Transverse colon (tissue), 4 donors: ENCODE measurements around the gene TAMALIN.

Experiments
- CTCF ChIP-seq, 5 experiments: fragments of 200-600 bp in 3 of 5; fragments of 450-650 bp in 2 of 5; sonication (generic) in 3 of 5; IDR thresholded peaks; 1 replicate in 2 of 5; 2 replicates in 3 of 5; pipeline ENCODE4 v1.5.1; 2016 to 2017; ENCODE audit warnings: antibody characterized with exemption in 5 of 5, inconsistent platforms in 3 of 5, mild to moderate bottlenecking in 2 of 5, moderate library complexity in 1 of 5
- POLR2A ChIP-seq: fragments of 450-650 bp; IDR thresholded peaks from one replicate; pipeline ENCODE4 v1.6.1; 2016; ENCODE audit warnings: antibody characterized with exemption, mild to moderate bottlenecking, moderate library complexity
- POLR2AphosphoS5 ChIP-seq, 3 donors: sonication (generic); formaldehyde crosslinking; IDR thresholded peaks; one replicate each; pipeline ENCODE4 v1.6.1; 2016; ENCODE audit warnings: antibody characterized with exemption in 3 of 3

- TF ChIP-seq CTCF (IDR thresholded peaks at IDR 0.05) (no peak), POLR2AphosphoS5 (IDR thresholded peaks at IDR 0.05) (no peak), POLR2A (no peak)
Measured at GRCh38 chr12:51971679-51972421, 34.9 kb upstream of the TAMALIN start.
